ENCODE measurements around the gene NWD2.

GRCh38 chr4:37450309-37450708 lies 205.8 kb downstream of the NWD2 start:
- no peak for TF ChIP-seq CTCF (conservative IDR thresholded peaks at IDR 0.05 in 1 of 2, IDR thresholded peaks at IDR 0.05 in 1 of 2; ENCODE audit: extremely low read depth in 1 of 2, insufficient read depth in 1 of 2, low read depth in 1 of 2, low read length in 2 of 2)
- TF ChIP-seq EZH2 (IDR thresholded peaks at IDR 0.05; ENCODE audit: borderline replicate concordance, low read length): no peak

Measured in mammary epithelial cell (primary cell).